NCI-H1694 treated with DMSO at 0.1 percent for 48 hours (cell line): Measurements from ENCODE around the gene PLPPR3.
A peak's percentile ranks its signal among the peaks of the same experiment; 100 is the strongest.

Source experiments
- DNase-seq: peaks from one replicate; lab custom pipeline; 2025; lab: John Stamatoyannopoulos, UW

The PLPPR3 gene

GRCh38 chr19:810077-810855 lies 11.5 kb downstream of the PLPPR3 start:
- DNase-seq, result no peak

GRCh38 chr19:808423-808775 lies 13.4 kb downstream of the PLPPR3 start:
- DNase-seq, result no peak

- DNase-seq, result no peak
Measured at GRCh38 chr19:807627-808422, 13.9 kb downstream of the PLPPR3 start.

- DNase-seq, result no peak
Measured at GRCh38 chr19:806815-807421, 14.8 kb downstream of the PLPPR3 start.

GRCh38 chr19:805600-806550 lies 15.9 kb downstream of the PLPPR3 start:
- no peak for DNase-seq

GRCh38 chr19:805166-805551 lies 16.6 kb downstream of the PLPPR3 start:
- DNase-seq, result no peak

GRCh38 chr19:804419-805165 lies 17.2 kb downstream of the PLPPR3 start:
- no peak for DNase-seq

- no peak for DNase-seq
Measured at GRCh38 chr19:803686-804418, 17.9 kb downstream of the PLPPR3 start.

GRCh38 chr19:803099-803561 lies 18.6 kb downstream of the PLPPR3 start:
- DNase-seq, result no peak

- no peak for DNase-seq
Measured at GRCh38 chr19:802498-803098, 19.2 kb downstream of the PLPPR3 start.

- no peak for DNase-seq
Measured at GRCh38 chr19:801861-802497, 19.8 kb downstream of the PLPPR3 start.

GRCh38 chr19:801030-801860 lies 20.5 kb downstream of the PLPPR3 start:
- no peak for DNase-seq

GRCh38 chr19:800360-801029 lies 21.3 kb downstream of the PLPPR3 start:
- no peak for DNase-seq

GRCh38 chr19:799076-799881 lies 22.5 kb downstream of the PLPPR3 start:
- DNase-seq, result peak; percentile 11

- DNase-seq, result no peak
Measured at GRCh38 chr19:798415-799075, 23.2 kb downstream of the PLPPR3 start.
